ENCODE measurements around the gene COPB2. TPM values are rescaled to one million over a fixed set of nuclear protein-coding genes. Genes with fewer than 3 reads are reported as not detected.

The COPB2 gene
- total and polyA plus RNA-seq, 10 donors, result 21.4 to 101 (median 88.0) TPM

DNA sequence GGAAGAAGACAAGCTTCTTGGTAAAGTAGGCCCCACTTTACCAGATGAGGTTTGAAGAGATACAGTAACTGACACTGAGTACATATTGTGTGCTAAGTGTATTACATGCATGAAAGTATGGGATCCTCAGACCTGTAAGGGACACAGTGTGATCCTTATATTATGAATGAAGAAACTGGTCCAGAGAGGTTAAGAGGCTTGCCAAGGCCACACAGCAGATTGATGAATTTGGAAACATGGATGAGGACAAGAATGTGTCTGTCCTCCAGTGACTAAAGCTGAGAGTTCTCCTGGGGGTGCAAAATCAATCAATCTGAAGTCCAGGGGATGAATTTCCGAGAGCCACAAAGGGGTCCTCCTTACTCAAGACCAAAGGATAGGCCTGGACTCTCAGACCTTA is 77.0 kb downstream of the COPB2 start:
- Histone ChIP-seq H3K36me3 (no peaks in the 10 kb centered on the region), H3K4me1 (peaks cover 0 to 9% (median 0%) of the 10 kb centered on the region in 6 donors), H3K4me3 (no peak overlapping the region), H3K27me3 (replicated peaks in 1 of 7) (peaks cover 0 to 23% (median 0%) of the 10 kb centered on the region in 7 donors), H3K9me3 (no peaks in the 10 kb centered on the region), H3K27ac (no peak overlapping the region)
- DNase-seq, result no peak
- TF ChIP-seq POLR2A (IDR thresholded peaks at IDR 0.05) (no peak), CTCF (IDR thresholded peaks at IDR 0.05 in 8 of 11, conservative IDR thresholded peaks at IDR 0.05 in 3 of 11) (no peak), POLR2AphosphoS5 (IDR thresholded peaks at IDR 0.05) (no peak)
- 74 to 100% (median 90%) methylated on average over 1 of the region's 1 CpG for WGBS, 5 donors
- intact Hi-C loops (cut with DNase I; ENCODE audit: low total_unique reads), result no loop called here

GRCh38 chr3:139311557-139311956 is 77.9 kb downstream of the COPB2 start:
- intact Hi-C loops (cut with DNase I; ENCODE audit: low total_unique reads), result no loop called here
- peaks cover 0 to 9% (median 0%) of the 10 kb centered on the region in 6 donors for H3K4me1 ChIP-seq
- no peak overlapping the region for H3K27ac ChIP-seq
- DNase-seq, result no peak
- no peaks in the 10 kb centered on the region for H3K36me3 ChIP-seq
- no peak overlapping the region for H3K4me3 ChIP-seq
- H3K9me3 ChIP-seq, result no peaks in the 10 kb centered on the region
- H3K27me3 ChIP-seq (replicated peaks in 1 of 7), result peaks cover 0 to 14% (median 0%) of the 10 kb centered on the region in 7 donors
- WGBS, 5 donors, result 46 to 67% (median 57%) methylated on average over 1 of the region's 1 CpG
- TF ChIP-seq POLR2AphosphoS5 (IDR thresholded peaks at IDR 0.05) (no peak), POLR2A (IDR thresholded peaks at IDR 0.05) (no peak), CTCF (IDR thresholded peaks at IDR 0.05 in 8 of 11, conservative IDR thresholded peaks at IDR 0.05 in 3 of 11) (no peak)

DNA sequence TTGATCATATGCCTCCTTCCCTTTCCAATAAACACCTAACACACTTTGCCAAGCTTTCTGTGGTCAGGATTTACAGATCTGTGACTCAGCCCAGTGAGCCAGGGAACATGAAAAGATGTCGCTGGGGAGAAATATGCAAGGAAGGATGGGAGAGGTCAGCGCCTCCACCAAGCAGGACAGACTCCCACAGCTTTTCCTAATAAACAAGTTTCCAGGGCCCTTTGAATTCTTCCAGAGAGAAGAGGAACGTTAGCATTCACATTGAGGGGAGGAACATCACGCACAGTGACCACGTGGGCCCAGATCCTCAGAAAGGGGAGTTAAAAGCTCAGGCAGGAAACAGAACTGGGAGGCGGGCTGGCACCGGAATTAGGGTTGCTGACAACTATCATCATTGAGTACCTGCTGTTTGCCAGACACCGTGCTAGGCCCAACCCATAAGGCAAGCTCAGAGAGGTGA is 78.9 kb downstream of the COPB2 start:
- H3K27me3 ChIP-seq (replicated peaks in 1 of 7), result peaks cover 0 to 6% (median 0%) of the 10 kb centered on the region in 7 donors
- no peak for TF ChIP-seq POLR2AphosphoS5 (IDR thresholded peaks at IDR 0.05)
- TF ChIP-seq CTCF (IDR thresholded peaks at IDR 0.05 in 8 of 11, conservative IDR thresholded peaks at IDR 0.05 in 3 of 11), result no peak
- TF ChIP-seq POLR2A (IDR thresholded peaks at IDR 0.05), result no peak
- intact Hi-C loops (cut with DNase I; ENCODE audit: low total_unique reads), result no loop called here
- no peak overlapping the region for H3K27ac ChIP-seq
- peaks cover 0 to 9% (median 0%) of the 10 kb centered on the region in 6 donors for H3K4me1 ChIP-seq
- no peak for DNase-seq
- H3K4me3 ChIP-seq, result no peak overlapping the region
- WGBS, 5 donors, result 69 to 81% (median 74%) methylated on average over 8 of the region's 8 CpGs
- H3K36me3 ChIP-seq, result no peaks in the 10 kb centered on the region
- no peaks in the 10 kb centered on the region for H3K9me3 ChIP-seq

- H3K4me3 ChIP-seq, result no peak overlapping the region
- DNase-seq, result no peak
- TF ChIP-seq POLR2AphosphoS5 (IDR thresholded peaks at IDR 0.05), result no peak
- H3K27ac ChIP-seq, result no peak overlapping the region
- H3K4me1 ChIP-seq, result peaks cover 0 to 9% (median 0%) of the 10 kb centered on the region in 6 donors
- WGBS, 5 donors, result 69 to 77% (median 74%) methylated on average over 4 of the region's 4 CpGs
- peaks cover 0 to 6% (median 0%) of the 10 kb centered on the region in 7 donors for H3K27me3 ChIP-seq (replicated peaks in 1 of 7)
- no peaks in the 10 kb centered on the region for H3K36me3 ChIP-seq
- H3K9me3 ChIP-seq, result no peaks in the 10 kb centered on the region
- intact Hi-C loops (cut with DNase I; ENCODE audit: low total_unique reads), result no loop called here
Observed at GRCh38 chr3:139309880-139310279, 79.6 kb downstream of the COPB2 start.
